ENCODE measurements around the gene PCGF1. TPM values are rescaled to one million over a fixed set of nuclear protein-coding genes. Genes with fewer than 3 reads are reported as not detected.

PCGF1 gene
- total and polyA plus RNA-seq, 2 experiments from 2014 or later, result 10.9 to 13.4 TPM

DNA sequence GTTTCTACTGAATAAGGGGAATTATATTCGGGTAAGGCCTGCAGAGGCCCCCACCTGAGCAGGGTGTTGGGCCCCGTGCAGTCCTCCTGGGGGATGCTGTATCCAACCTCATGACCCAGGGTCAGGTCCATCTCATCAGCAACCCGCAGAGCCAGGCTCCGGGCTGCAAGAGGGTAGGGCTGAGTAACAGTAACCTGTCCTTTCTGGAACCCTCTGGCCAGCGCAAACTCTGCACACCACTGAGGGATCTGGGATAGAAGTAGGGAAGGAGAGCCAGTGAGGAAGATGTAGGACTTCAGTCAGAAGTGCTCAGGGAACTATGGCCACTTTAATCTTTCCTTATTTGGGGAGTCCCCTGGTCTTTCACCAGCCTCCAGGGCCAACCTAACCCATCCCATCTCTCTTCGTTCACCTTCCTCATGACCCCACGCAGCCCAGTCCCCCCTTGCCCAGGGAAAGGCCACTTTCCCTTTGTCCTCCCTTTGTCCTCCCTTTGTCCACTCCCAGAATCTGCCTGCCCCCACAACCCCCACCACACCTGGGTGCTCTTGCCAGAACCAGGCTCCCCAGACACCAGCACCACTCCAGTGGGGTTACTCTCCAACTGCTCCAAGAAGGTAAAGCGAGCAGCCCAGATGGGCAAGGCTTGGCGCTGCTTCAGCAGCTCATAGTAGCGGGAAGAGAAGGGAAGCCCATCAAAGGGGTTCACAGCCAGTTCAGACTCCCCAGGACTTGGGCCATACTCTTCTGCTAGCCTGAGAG, 17.6 kb upstream of the PCGF1 start:
- peaks cover 7% of the 10 kb centered on the region; the same call in 1 of the 2 replicates for H3K4me1 ChIP-seq (ENCODE audit: insufficient read depth)
- no peak overlapping the region for H2AFZ ChIP-seq
- H3K36me3 ChIP-seq (ENCODE audit: insufficient read depth), result peaks cover 11% of the 10 kb centered on the region
- Mint-ChIP-seq H3K9me3 (no peaks in the 10 kb centered on the region), H3K4me1 (peaks cover 14% of the 10 kb centered on the region), H3K36me3 (ENCODE audit: low read depth) (peaks cover 32% of the 10 kb centered on the region), H3K4me3 (no peak overlapping the region), H3K27me3 (ENCODE audit: insufficient read depth, low read depth, poor library complexity) (peaks cover 33% of the 10 kb centered on the region), H3K27ac (no peak overlapping the region)
- peaks cover 9% of the 10 kb centered on the region; the same call in 1 of the 2 replicates for H4K20me1 ChIP-seq (replicated peaks; ENCODE audit: insufficient read depth)
- ATAC-seq (no peak), DNase-seq (ENCODE audit: low spot score) (no peak)
- peaks cover 30% of the 10 kb centered on the region for H3K27me3 ChIP-seq (ENCODE audit: insufficient read depth)
- H3K4me2 ChIP-seq, result no peak overlapping the region
- no peak for TF ChIP-seq CREB1 (CRISPR knock-in tag; IDR thresholded peaks at IDR 0.05; ENCODE audit: low read depth)
- no peak for TF ChIP-seq NANOG (IDR thresholded peaks at IDR 0.05; ENCODE audit: borderline replicate concordance)
- TF ChIP-seq, protein P1, sequence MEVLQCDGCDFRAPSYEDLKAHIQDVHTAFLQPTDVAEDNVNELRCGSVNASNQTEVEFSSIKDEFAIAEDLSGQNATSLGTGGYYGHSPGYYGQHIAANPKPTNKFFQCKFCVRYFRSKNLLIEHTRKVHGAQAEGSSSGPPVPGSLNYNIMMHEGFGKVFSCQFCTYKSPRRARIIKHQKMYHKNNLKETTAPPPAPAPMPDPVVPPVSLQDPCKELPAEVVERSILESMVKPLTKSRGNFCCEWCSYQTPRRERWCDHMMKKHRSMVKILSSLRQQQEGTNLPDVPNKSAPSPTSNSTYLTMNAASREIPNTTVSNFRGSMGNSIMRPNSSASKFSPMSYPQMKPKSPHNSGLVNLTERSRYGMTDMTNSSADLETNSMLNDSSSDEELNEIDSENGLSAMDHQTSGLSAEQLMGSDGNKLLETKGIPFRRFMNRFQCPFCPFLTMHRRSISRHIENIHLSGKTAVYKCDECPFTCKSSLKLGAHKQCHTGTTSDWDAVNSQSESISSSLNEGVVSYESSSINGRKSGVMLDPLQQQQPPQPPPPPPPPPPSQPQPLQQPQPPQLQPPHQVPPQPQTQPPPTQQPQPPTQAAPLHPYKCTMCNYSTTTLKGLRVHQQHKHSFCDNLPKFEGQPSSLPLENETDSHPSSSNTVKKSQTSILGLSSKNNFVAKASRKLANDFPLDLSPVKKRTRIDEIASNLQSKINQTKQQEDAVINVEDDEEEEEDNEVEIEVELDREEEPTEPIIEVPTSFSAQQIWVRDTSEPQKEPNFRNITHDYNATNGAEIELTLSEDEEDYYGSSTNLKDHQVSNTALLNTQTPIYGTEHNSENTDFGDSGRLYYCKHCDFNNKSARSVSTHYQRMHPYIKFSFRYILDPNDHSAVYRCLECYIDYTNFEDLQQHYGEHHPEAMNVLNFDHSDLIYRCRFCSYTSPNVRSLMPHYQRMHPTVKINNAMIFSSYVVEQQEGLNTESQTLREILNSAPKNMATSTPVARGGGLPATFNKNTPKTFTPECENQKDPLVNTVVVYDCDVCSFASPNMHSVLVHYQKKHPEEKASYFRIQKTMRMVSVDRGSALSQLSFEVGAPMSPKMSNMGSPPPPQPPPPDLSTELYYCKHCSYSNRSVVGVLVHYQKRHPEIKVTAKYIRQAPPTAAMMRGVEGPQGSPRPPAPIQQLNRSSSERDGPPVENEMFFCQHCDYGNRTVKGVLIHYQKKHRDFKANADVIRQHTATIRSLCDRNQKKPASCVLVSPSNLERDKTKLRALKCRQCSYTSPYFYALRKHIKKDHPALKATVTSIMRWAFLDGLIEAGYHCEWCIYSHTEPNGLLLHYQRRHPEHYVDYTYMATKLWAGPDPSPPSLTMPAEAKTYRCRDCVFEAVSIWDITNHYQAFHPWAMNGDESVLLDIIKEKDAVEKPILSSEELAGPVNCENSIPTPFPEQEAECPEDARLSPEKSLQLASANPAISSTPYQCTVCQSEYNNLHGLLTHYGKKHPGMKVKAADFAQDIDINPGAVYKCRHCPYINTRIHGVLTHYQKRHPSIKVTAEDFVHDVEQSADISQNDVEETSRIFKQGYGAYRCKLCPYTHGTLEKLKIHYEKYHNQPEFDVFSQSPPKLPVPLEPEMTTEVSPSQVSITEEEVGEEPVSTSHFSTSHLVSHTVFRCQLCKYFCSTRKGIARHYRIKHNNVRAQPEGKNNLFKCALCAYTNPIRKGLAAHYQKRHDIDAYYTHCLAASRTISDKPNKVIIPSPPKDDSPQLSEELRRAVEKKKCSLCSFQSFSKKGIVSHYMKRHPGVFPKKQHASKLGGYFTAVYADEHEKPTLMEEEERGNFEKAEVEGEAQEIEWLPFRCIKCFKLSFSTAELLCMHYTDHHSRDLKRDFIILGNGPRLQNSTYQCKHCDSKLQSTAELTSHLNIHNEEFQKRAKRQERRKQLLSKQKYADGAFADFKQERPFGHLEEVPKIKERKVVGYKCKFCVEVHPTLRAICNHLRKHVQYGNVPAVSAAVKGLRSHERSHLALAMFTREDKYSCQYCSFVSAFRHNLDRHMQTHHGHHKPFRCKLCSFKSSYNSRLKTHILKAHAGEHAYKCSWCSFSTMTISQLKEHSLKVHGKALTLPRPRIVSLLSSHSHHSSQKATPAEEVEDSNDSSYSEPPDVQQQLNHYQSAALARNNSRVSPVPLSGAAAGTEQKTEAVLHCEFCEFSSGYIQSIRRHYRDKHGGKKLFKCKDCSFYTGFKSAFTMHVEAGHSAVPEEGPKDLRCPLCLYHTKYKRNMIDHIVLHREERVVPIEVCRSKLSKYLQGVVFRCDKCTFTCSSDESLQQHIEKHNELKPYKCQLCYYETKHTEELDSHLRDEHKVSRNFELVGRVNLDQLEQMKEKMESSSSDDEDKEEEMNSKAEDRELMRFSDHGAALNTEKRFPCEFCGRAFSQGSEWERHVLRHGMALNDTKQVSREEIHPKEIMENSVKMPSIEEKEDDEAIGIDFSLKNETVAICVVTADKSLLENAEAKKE (CRISPR knock-in tag; IDR thresholded peaks at IDR 0.05), result no peak
- no peak for TF ChIP-seq ZNF114 (CRISPR knock-in tag; IDR thresholded peaks at IDR 0.05)
- no peak for TF ChIP-seq EZH2 (IDR thresholded peaks at IDR 0.05; ENCODE audit: low read depth, unreplicated experiment)
- no peak for TF ChIP-seq POLR2AphosphoS5 (IDR thresholded peaks at IDR 0.05; ENCODE audit: low read depth)
- TF ChIP-seq, protein P2, sequence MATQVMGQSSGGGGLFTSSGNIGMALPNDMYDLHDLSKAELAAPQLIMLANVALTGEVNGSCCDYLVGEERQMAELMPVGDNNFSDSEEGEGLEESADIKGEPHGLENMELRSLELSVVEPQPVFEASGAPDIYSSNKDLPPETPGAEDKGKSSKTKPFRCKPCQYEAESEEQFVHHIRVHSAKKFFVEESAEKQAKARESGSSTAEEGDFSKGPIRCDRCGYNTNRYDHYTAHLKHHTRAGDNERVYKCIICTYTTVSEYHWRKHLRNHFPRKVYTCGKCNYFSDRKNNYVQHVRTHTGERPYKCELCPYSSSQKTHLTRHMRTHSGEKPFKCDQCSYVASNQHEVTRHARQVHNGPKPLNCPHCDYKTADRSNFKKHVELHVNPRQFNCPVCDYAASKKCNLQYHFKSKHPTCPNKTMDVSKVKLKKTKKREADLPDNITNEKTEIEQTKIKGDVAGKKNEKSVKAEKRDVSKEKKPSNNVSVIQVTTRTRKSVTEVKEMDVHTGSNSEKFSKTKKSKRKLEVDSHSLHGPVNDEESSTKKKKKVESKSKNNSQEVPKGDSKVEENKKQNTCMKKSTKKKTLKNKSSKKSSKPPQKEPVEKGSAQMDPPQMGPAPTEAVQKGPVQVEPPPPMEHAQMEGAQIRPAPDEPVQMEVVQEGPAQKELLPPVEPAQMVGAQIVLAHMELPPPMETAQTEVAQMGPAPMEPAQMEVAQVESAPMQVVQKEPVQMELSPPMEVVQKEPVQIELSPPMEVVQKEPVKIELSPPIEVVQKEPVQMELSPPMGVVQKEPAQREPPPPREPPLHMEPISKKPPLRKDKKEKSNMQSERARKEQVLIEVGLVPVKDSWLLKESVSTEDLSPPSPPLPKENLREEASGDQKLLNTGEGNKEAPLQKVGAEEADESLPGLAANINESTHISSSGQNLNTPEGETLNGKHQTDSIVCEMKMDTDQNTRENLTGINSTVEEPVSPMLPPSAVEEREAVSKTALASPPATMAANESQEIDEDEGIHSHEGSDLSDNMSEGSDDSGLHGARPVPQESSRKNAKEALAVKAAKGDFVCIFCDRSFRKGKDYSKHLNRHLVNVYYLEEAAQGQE (IDR thresholded peaks at IDR 0.05; ENCODE audit: unreplicated experiment), result no peak
- no peak for TF ChIP-seq EZH2phosphoT487 (IDR thresholded peaks at IDR 0.05; ENCODE audit: unreplicated experiment)
- no peak for TF ChIP-seq STAT1 (IDR thresholded peaks at IDR 0.05; ENCODE audit: unreplicated experiment)
- TF ChIP-seq, protein P3, sequence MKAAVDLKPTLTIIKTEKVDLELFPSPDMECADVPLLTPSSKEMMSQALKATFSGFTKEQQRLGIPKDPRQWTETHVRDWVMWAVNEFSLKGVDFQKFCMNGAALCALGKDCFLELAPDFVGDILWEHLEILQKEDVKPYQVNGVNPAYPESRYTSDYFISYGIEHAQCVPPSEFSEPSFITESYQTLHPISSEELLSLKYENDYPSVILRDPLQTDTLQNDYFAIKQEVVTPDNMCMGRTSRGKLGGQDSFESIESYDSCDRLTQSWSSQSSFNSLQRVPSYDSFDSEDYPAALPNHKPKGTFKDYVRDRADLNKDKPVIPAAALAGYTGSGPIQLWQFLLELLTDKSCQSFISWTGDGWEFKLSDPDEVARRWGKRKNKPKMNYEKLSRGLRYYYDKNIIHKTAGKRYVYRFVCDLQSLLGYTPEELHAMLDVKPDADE (IDR thresholded peaks at IDR 0.05), result no peak
- TF ChIP-seq, protein P4, sequence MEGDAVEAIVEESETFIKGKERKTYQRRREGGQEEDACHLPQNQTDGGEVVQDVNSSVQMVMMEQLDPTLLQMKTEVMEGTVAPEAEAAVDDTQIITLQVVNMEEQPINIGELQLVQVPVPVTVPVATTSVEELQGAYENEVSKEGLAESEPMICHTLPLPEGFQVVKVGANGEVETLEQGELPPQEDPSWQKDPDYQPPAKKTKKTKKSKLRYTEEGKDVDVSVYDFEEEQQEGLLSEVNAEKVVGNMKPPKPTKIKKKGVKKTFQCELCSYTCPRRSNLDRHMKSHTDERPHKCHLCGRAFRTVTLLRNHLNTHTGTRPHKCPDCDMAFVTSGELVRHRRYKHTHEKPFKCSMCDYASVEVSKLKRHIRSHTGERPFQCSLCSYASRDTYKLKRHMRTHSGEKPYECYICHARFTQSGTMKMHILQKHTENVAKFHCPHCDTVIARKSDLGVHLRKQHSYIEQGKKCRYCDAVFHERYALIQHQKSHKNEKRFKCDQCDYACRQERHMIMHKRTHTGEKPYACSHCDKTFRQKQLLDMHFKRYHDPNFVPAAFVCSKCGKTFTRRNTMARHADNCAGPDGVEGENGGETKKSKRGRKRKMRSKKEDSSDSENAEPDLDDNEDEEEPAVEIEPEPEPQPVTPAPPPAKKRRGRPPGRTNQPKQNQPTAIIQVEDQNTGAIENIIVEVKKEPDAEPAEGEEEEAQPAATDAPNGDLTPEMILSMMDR (conservative IDR thresholded peaks at IDR 0.05; ENCODE audit: low read depth in 2 of 2), result no peak
- TF ChIP-seq JUNB (IDR thresholded peaks at IDR 0.05; ENCODE audit: unreplicated experiment), result no peak
- no peak for TF ChIP-seq ZNF331 (CRISPR knock-in tag; IDR thresholded peaks at IDR 0.05; ENCODE audit: low read depth)
- H3K4me3 ChIP-seq, result no peak overlapping the region
- no peaks in the 10 kb centered on the region for H3K9me2 ChIP-seq (ENCODE audit: insufficient read depth)
- 0 out of 2 replicates have a peak, but pooled peaks cover 10% of the 10 kb centered on the region for H3F3A ChIP-seq (replicated peaks; ENCODE audit: low read depth)
- H3K27ac ChIP-seq (ENCODE audit: low read depth), result no peak overlapping the region
- peaks cover 18% of the 10 kb centered on the region for H3K79me2 ChIP-seq (replicated peaks; ENCODE audit: insufficient read depth)
